Large intestine (tissue), 3 donors: ENCODE data around the gene C22orf39. TPM values are rescaled to one million over a fixed set of nuclear protein-coding genes. Genes with fewer than 3 reads are reported as not detected.

Experiments
- DNase-seq, 2 donors: peaks; one replicate each; pipeline versions ENCODE4 v3.0.0 to v3.0.0-alpha.2; 2013
- H3K27ac ChIP-seq: one replicate; pipeline ENCODE4 v1.5.1; 2013; ENCODE audit warnings: low read length
- H3K27me3 ChIP-seq: 2 replicates; pipeline ENCODE4 v1.6.1; 2013; ENCODE audit warnings: low read length; ENCODE audit not compliant: control insufficient read depth, insufficient read depth
- H3K36me3 ChIP-seq: 2 replicates; pipeline ENCODE4 v1.6.1; 2013; ENCODE audit warnings: low read length; ENCODE audit not compliant: control insufficient read depth, insufficient read depth
- H3K4me1 ChIP-seq: one replicate; pipeline ENCODE4 v1.6.1; 2013; ENCODE audit warnings: low read length; ENCODE audit not compliant: control insufficient read depth, insufficient read depth
- H3K4me3 ChIP-seq: one replicate; pipeline ENCODE4 v1.5.1; 2013; ENCODE audit warnings: low read length
- H3K9me3 ChIP-seq: one replicate; pipeline ENCODE4 v1.6.1; 2013; ENCODE audit warnings: mild to moderate bottlenecking, low read depth, low read length, moderate library complexity; ENCODE audit not compliant: control insufficient read depth
- WGBS: methylation state at CpG from one replicate; pipeline ENCODE4 v1.1.5; 2013; ENCODE audit warnings: low lambda C conversion rate; ENCODE audit not compliant: insufficient coverage; 5-methylcytosine and 5-hydroxymethylcytosine counted together
- polyA plus RNA-seq: library from polyadenylated mRNA; unstranded; fragments of 120-200 nt; gene quantifications from one replicate; pipeline ENCODE4 v1.2.1, GENCODE V29; 2013

The C22orf39 gene
- polyA plus RNA-seq, 1 donor = 34.3 TPM

- H3K4me1 ChIP-seq = peaks cover 21% of the 10 kb centered on the region
- no CpG with 5 or more reads among the region's 53 CpGs for WGBS
- H3K27me3 ChIP-seq = no peaks in the 10 kb centered on the region
- H3K36me3 ChIP-seq = peaks cover 14% of the 10 kb centered on the region
- H3K9me3 ChIP-seq = no peaks in the 10 kb centered on the region
- peak; percentile 51 to 86 for DNase-seq
- peak overlapping the region; percentile 74 for H3K4me3 ChIP-seq
- H3K27ac ChIP-seq = peak overlapping the region; percentile 97
Measured at GRCh38 chr22:19430890-19431541, 16.5 kb downstream of the C22orf39 start.

GRCh38 chr22:19429950-19430889 lies 17.3 kb downstream of the C22orf39 start:
- H3K27me3 ChIP-seq = no peaks in the 10 kb centered on the region
- no CpG with 5 or more reads among the region's 12 CpGs for WGBS
- peak overlapping the region; percentile 97 for H3K27ac ChIP-seq
- H3K9me3 ChIP-seq = no peaks in the 10 kb centered on the region
- DNase-seq = peak; percentile 31 to 66
- H3K4me3 ChIP-seq = peak overlapping the region; percentile 74
- peaks cover 9% of the 10 kb centered on the region for H3K36me3 ChIP-seq
- H3K4me1 ChIP-seq = peaks cover 21% of the 10 kb centered on the region

GRCh38 chr22:19424186-19424500 lies 23.4 kb downstream of the C22orf39 start:
- no peaks in the 10 kb centered on the region for H3K27me3 ChIP-seq
- peaks cover 15% of the 10 kb centered on the region for H3K4me1 ChIP-seq
- no peak overlapping the region for H3K27ac ChIP-seq
- 40% methylated on average over 1 of the region's 3 CpGs for WGBS
- DNase-seq = no peak
- peaks cover 14% of the 10 kb centered on the region for H3K36me3 ChIP-seq
- H3K9me3 ChIP-seq = no peaks in the 10 kb centered on the region
- no peak overlapping the region for H3K4me3 ChIP-seq

GRCh38 chr22:19422440-19423301 lies 24.8 kb downstream of the C22orf39 start:
- H3K27ac ChIP-seq = no peak overlapping the region
- no peak for DNase-seq
- H3K4me3 ChIP-seq = no peak overlapping the region
- no peaks in the 10 kb centered on the region for H3K27me3 ChIP-seq
- H3K9me3 ChIP-seq = no peaks in the 10 kb centered on the region
- H3K36me3 ChIP-seq = peaks cover 14% of the 10 kb centered on the region
- H3K4me1 ChIP-seq = peaks cover 5% of the 10 kb centered on the region
- 100% methylated on average over 1 of the region's 11 CpGs for WGBS

GRCh38 chr22:19420321-19420720 lies 27.2 kb downstream of the C22orf39 start:
- no peaks in the 10 kb centered on the region for H3K27me3 ChIP-seq
- no peaks in the 10 kb centered on the region for H3K4me1 ChIP-seq
- no peaks in the 10 kb centered on the region for H3K9me3 ChIP-seq
- no CpG with 5 or more reads among the region's 6 CpGs for WGBS
- DNase-seq = no peak
- no peak overlapping the region for H3K27ac ChIP-seq
- peaks cover 14% of the 10 kb centered on the region for H3K36me3 ChIP-seq
- H3K4me3 ChIP-seq = no peak overlapping the region

- no peak for DNase-seq
- H3K9me3 ChIP-seq = no peaks in the 10 kb centered on the region
- 85% methylated on average over 1 of the region's 5 CpGs for WGBS
- H3K36me3 ChIP-seq = peaks cover 11% of the 10 kb centered on the region
- no peaks in the 10 kb centered on the region for H3K4me1 ChIP-seq
- no peaks in the 10 kb centered on the region for H3K27me3 ChIP-seq
- no peak overlapping the region for H3K4me3 ChIP-seq
- no peak overlapping the region for H3K27ac ChIP-seq
Measured at GRCh38 chr22:19419464-19420178, 27.9 kb downstream of the C22orf39 start.

GRCh38 chr22:19419086-19419463 lies 28.4 kb downstream of the C22orf39 start:
- no peaks in the 10 kb centered on the region for H3K27me3 ChIP-seq
- 96% methylated on average over 4 of the region's 5 CpGs for WGBS
- H3K36me3 ChIP-seq = peaks cover 7% of the 10 kb centered on the region
- H3K27ac ChIP-seq = no peak overlapping the region
- no peaks in the 10 kb centered on the region for H3K4me1 ChIP-seq
- no peak for DNase-seq
- no peaks in the 10 kb centered on the region for H3K9me3 ChIP-seq
- no peak overlapping the region for H3K4me3 ChIP-seq

- no peak overlapping the region for H3K27ac ChIP-seq
- DNase-seq = no peak
- no peak overlapping the region for H3K4me3 ChIP-seq
- peaks cover 24% of the 10 kb centered on the region for H3K36me3 ChIP-seq
- H3K27me3 ChIP-seq = no peaks in the 10 kb centered on the region
- 100% methylated on average over 3 of the region's 4 CpGs for WGBS
- no peaks in the 10 kb centered on the region for H3K9me3 ChIP-seq
- no peaks in the 10 kb centered on the region for H3K4me1 ChIP-seq
Measured at GRCh38 chr22:19412923-19413322, 34.6 kb downstream of the C22orf39 start.

- Histone ChIP-seq H3K4me1 (no peaks in the 10 kb centered on the region), H3K9me3 (no peaks in the 10 kb centered on the region)
- no CpG with 5 or more reads among the region's 4 CpGs for WGBS
Measured at GRCh38 chr22:19412478-19412877, 35.0 kb downstream of the C22orf39 start.

GRCh38 chr22:19411690-19412045 lies 35.8 kb downstream of the C22orf39 start:
- Histone ChIP-seq H3K27ac (no peak overlapping the region), H3K36me3 (peaks cover 34% of the 10 kb centered on the region), H3K4me1 (no peaks in the 10 kb centered on the region), H3K9me3 (no peaks in the 10 kb centered on the region), H3K27me3 (no peaks in the 10 kb centered on the region), H3K4me3 (no peak overlapping the region)
- no peak for DNase-seq
- no CpG with 5 or more reads among the region's 1 CpG for WGBS

More at GRCh38 chr22:19412478-19412877, 35.0 kb downstream of the C22orf39 start:
- Histone ChIP-seq H3K27me3 (no peaks in the 10 kb centered on the region), H3K27ac (no peak overlapping the region), H3K4me3 (no peak overlapping the region), H3K36me3 (peaks cover 29% of the 10 kb centered on the region)
- no peak for DNase-seq
